Central memory CD8-positive, alpha-beta T cell (primary cell): ENCODE data around the gene YKT6.

Experiments
- ATAC-seq: fragments of 150-1000 bp; cut with Tn5 transposase; replicated peaks from 2 replicates; pipeline ENCODE4 v1.10.0; 2022; ENCODE audit warnings: mild to moderate bottlenecking, moderate FRiP score, moderate number of reproducible peaks; ENCODE audit not compliant: poor library complexity, severe bottlenecking; ENCODE audit errors: extremely low read depth
- DNase-seq, 2 donors: peaks; one replicate each; pipeline ENCODE4 v3.0.0; 2021; ENCODE audit warnings: low spot score in 2 of 2
- H3K27ac Mint-ChIP-seq: one replicate; pipeline ENCODE4 v1.8.0; 2022; ENCODE audit warnings: low read depth, mild to moderate bottlenecking, moderate library complexity, mixed read lengths
- H3K27me3 Mint-ChIP-seq: one replicate; pipeline ENCODE4 v1.8.0; 2022; ENCODE audit warnings: mixed read lengths
- H3K36me3 Mint-ChIP-seq: one replicate; pipeline ENCODE4 v1.8.0; 2022; ENCODE audit warnings: mild to moderate bottlenecking, moderate library complexity, mixed read lengths; ENCODE audit not compliant: insufficient read depth
- H3K4me1 Mint-ChIP-seq: one replicate; pipeline ENCODE4 v1.8.0; 2022; ENCODE audit warnings: mixed read lengths
- H3K4me3 Mint-ChIP-seq: one replicate; pipeline ENCODE4 v1.8.0; 2022; ENCODE audit warnings: mild to moderate bottlenecking, moderate library complexity, mixed read lengths
- H3K9me3 Mint-ChIP-seq: one replicate; pipeline ENCODE4 v1.8.0; 2022; ENCODE audit warnings: mixed read lengths

YKT6 gene

GRCh38 chr7:44176486-44176885, 24.3 kb upstream of the YKT6 start:
- no peak for DNase-seq
- H3K4me1 Mint-ChIP-seq = no peaks in the 10 kb centered on the region
- H3K27me3 Mint-ChIP-seq = peaks cover 69% of the 10 kb centered on the region
- H3K9me3 Mint-ChIP-seq = no peaks in the 10 kb centered on the region
- ATAC-seq = no peak
- no peaks in the 10 kb centered on the region for H3K36me3 Mint-ChIP-seq
- no peak overlapping the region for H3K27ac Mint-ChIP-seq
- no peak overlapping the region for H3K4me3 Mint-ChIP-seq

GRCh38 chr7:44177570-44178131, 23.1 kb upstream of the YKT6 start:
- ATAC-seq (no peak), DNase-seq (no peak)
- no peak overlapping the region for H3K27ac Mint-ChIP-seq
- no peaks in the 10 kb centered on the region for H3K9me3 Mint-ChIP-seq
- H3K36me3 Mint-ChIP-seq = no peaks in the 10 kb centered on the region
- no peaks in the 10 kb centered on the region for H3K4me1 Mint-ChIP-seq
- H3K27me3 Mint-ChIP-seq = peaks cover 81% of the 10 kb centered on the region
- H3K4me3 Mint-ChIP-seq = no peak overlapping the region

- H3K4me1 Mint-ChIP-seq = no peaks in the 10 kb centered on the region
- H3K36me3 Mint-ChIP-seq = peaks cover 3% of the 10 kb centered on the region
- H3K27me3 Mint-ChIP-seq = peaks cover 71% of the 10 kb centered on the region
- no peaks in the 10 kb centered on the region for H3K9me3 Mint-ChIP-seq
- H3K27ac Mint-ChIP-seq = no peak overlapping the region
- DNase-seq = no peak
- no peak for ATAC-seq
- no peak overlapping the region for H3K4me3 Mint-ChIP-seq
These were observed 20.1 kb upstream of the YKT6 start for GRCh38 chr7:44180631-44181030.

GRCh38 chr7:44182827-44183226, 18.0 kb upstream of the YKT6 start:
- Mint-ChIP-seq H3K27ac (no peak overlapping the region), H3K9me3 (no peaks in the 10 kb centered on the region), H3K27me3 (peaks cover 49% of the 10 kb centered on the region), H3K4me1 (no peaks in the 10 kb centered on the region), H3K4me3 (no peak overlapping the region), H3K36me3 (peaks cover 3% of the 10 kb centered on the region)
- DNase-seq (no peak), ATAC-seq (no peak)

- Mint-ChIP-seq H3K36me3 (peaks cover 3% of the 10 kb centered on the region), H3K4me3 (no peak overlapping the region), H3K27ac (no peak overlapping the region), H3K9me3 (no peaks in the 10 kb centered on the region), H3K27me3 (peaks cover 44% of the 10 kb centered on the region), H3K4me1 (no peaks in the 10 kb centered on the region)
- no peak for DNase-seq
- no peak for ATAC-seq
These were observed 17.4 kb upstream of the YKT6 start for GRCh38 chr7:44183386-44183785.

GRCh38 chr7:44184206-44184872, 16.4 kb upstream of the YKT6 start:
- Mint-ChIP-seq H3K36me3 (peaks cover 3% of the 10 kb centered on the region), H3K27me3 (peaks cover 34% of the 10 kb centered on the region), H3K4me3 (no peak overlapping the region), H3K4me1 (no peaks in the 10 kb centered on the region), H3K27ac (no peak overlapping the region), H3K9me3 (no peaks in the 10 kb centered on the region)
- no peak for DNase-seq
- no peak for ATAC-seq

- Mint-ChIP-seq H3K27me3 (peaks cover 28% of the 10 kb centered on the region), H3K9me3 (no peaks in the 10 kb centered on the region), H3K27ac (no peak overlapping the region), H3K36me3 (peaks cover 3% of the 10 kb centered on the region), H3K4me3 (no peak overlapping the region), H3K4me1 (no peaks in the 10 kb centered on the region)
- DNase-seq = no peak
- ATAC-seq = no peak
These were observed 15.8 kb upstream of the YKT6 start for GRCh38 chr7:44184873-44185446.

GRCh38 chr7:44185729-44186128, 15.0 kb upstream of the YKT6 start:
- Mint-ChIP-seq H3K27ac (no peak overlapping the region), H3K4me3 (no peak overlapping the region), H3K9me3 (no peaks in the 10 kb centered on the region), H3K4me1 (no peaks in the 10 kb centered on the region), H3K27me3 (peaks cover 28% of the 10 kb centered on the region), H3K36me3 (peaks cover 3% of the 10 kb centered on the region)
- DNase-seq (no peak), ATAC-seq (no peak)

- H3K27ac Mint-ChIP-seq = no peak overlapping the region
- H3K27me3 Mint-ChIP-seq = peaks cover 26% of the 10 kb centered on the region
- H3K4me1 Mint-ChIP-seq = no peaks in the 10 kb centered on the region
- H3K9me3 Mint-ChIP-seq = no peaks in the 10 kb centered on the region
- ATAC-seq = no peak
- DNase-seq = no peak
- H3K36me3 Mint-ChIP-seq = peaks cover 3% of the 10 kb centered on the region
- no peak overlapping the region for H3K4me3 Mint-ChIP-seq
These were observed 14.0 kb upstream of the YKT6 start for GRCh38 chr7:44186736-44187135.

- peaks cover 3% of the 10 kb centered on the region for H3K36me3 Mint-ChIP-seq
- peaks cover 25% of the 10 kb centered on the region for H3K27me3 Mint-ChIP-seq
- no peak overlapping the region for H3K27ac Mint-ChIP-seq
- ATAC-seq = no peak
- H3K9me3 Mint-ChIP-seq = no peaks in the 10 kb centered on the region
- DNase-seq = no peak
- no peaks in the 10 kb centered on the region for H3K4me1 Mint-ChIP-seq
- H3K4me3 Mint-ChIP-seq = no peak overlapping the region
These were observed 13.0 kb upstream of the YKT6 start for GRCh38 chr7:44187636-44188416.

GRCh38 chr7:44188480-44189225, 12.1 kb upstream of the YKT6 start:
- Mint-ChIP-seq H3K9me3 (no peaks in the 10 kb centered on the region), H3K27ac (no peak overlapping the region), H3K4me1 (no peaks in the 10 kb centered on the region), H3K27me3 (peaks cover 33% of the 10 kb centered on the region), H3K4me3 (no peak overlapping the region), H3K36me3 (no peaks in the 10 kb centered on the region)
- DNase-seq = no peak
- ATAC-seq = no peak

- no peak for ATAC-seq
- peaks cover 41% of the 10 kb centered on the region for H3K27me3 Mint-ChIP-seq
These were observed 11.3 kb upstream of the YKT6 start, which contains the start of gene GCK for GRCh38 chr7:44189286-44189992. GCK (minus strand) TSS chr7:44189439; CDS start chr7:44188953, 486 bp downstream.

More at GRCh38 chr7:44189286-44189992, 11.3 kb upstream of the YKT6 start, which contains the start of gene GCK:
- Mint-ChIP-seq H3K4me1 (no peaks in the 10 kb centered on the region), H3K36me3 (no peaks in the 10 kb centered on the region), H3K9me3 (no peaks in the 10 kb centered on the region), H3K27ac (no peak within 1 kb of the TSS), H3K4me3 (no peak within 1 kb of the TSS)
- no peak for DNase-seq
